AG10803 (cell line): Measurements from ENCODE around the gene DDX31.

Source experiments
- DNase-seq: peaks from one replicate; pipeline ENCODE4 v3.0.0; 2010; ENCODE audit warnings: low read depth
- H3K4me3 ChIP-seq: 2 replicates; pipeline ENCODE4 v1.5.1; 2011; ENCODE audit warnings: mild to moderate bottlenecking, low read length, control low read depth
- CTCF ChIP-seq: conservative IDR thresholded peaks from 2 replicates; pipeline ENCODE4 v1.5.1; 2011; ENCODE audit warnings: mild to moderate bottlenecking, low read length, control low read depth, inconsistent platforms

Gene DDX31

GRCh38 chr9:132673355-132673754, 3.6 kb upstream of the DDX31 start:
- TF ChIP-seq CTCF: peak; percentile 47
- DNase-seq: peak; percentile 52
- no peak overlapping the region; the same call in 1 of the 2 replicates for H3K4me3 ChIP-seq

- peak overlapping the region; percentile 20 for H3K4me3 ChIP-seq
- DNase-seq: no peak
- 0 out of 2 replicates have a peak, but pooled peaks have one; percentile 12 for TF ChIP-seq CTCF
These were observed 2.6 kb upstream of the DDX31 start for GRCh38 chr9:132672413-132672690.

- no peak for DNase-seq
- H3K4me3 ChIP-seq: peak overlapping the region; percentile 96
- TF ChIP-seq CTCF: no peak
These were observed 2.0 kb upstream of the DDX31 start for GRCh38 chr9:132671620-132672412.

- no peak for TF ChIP-seq CTCF
- peak within 1 kb of the TSS; percentile 96 for H3K4me3 ChIP-seq
- DNase-seq: peak; percentile 20
These were observed 941 bp upstream of the DDX31 start, which contains the start of gene GTF3C4 for GRCh38 chr9:132670457-132671391. GTF3C4 (plus strand) TSS chr9:132670464; CDS start chr9:132670599, 135 bp downstream.

GRCh38 chr9:132669319-132669697, 475 bp downstream of the DDX31 start:
- peak overlapping the region; percentile 96 for H3K4me3 ChIP-seq
- no peak for TF ChIP-seq CTCF
- peak; percentile 68 for DNase-seq

- no peak for DNase-seq
These were observed 5.9 kb downstream of the DDX31 start for GRCh38 chr9:132663851-132664250.

More at GRCh38 chr9:132663851-132664250, 5.9 kb downstream of the DDX31 start:
- TF ChIP-seq CTCF: no peak
- no peak overlapping the region for H3K4me3 ChIP-seq
